GM18517 (cell line): ENCODE results near the gene P2RX4.
"Not testable (repeated sequence)": the region's sequence is repeated elsewhere in the genome, so short reads cannot be mapped to it uniquely, and the experiment has no call there.

Experiments used
- ATAC-seq: cut with Tn5 transposase; IDR thresholded peaks from one replicate; pipeline ENCODE4 v1.9.1; 2021; ENCODE audit warnings: mild to moderate bottlenecking, moderate library complexity; ENCODE audit not compliant: unreplicated experiment

Gene P2RX4

GRCh38 chr12:121239351-121240061, 29.6 kb downstream of the P2RX4 start:
- no peak for ATAC-seq

GRCh38 chr12:121240062-121240420, 30.1 kb downstream of the P2RX4 start:
- no peak for ATAC-seq

GRCh38 chr12:121240484-121241101, 30.7 kb downstream of the P2RX4 start:
- no peak for ATAC-seq

- ATAC-seq, result no peak
These were observed 31.4 kb downstream of the P2RX4 start for GRCh38 chr12:121241156-121241970.

GRCh38 chr12:121245031-121245430, 35.1 kb downstream of the P2RX4 start:
- no peak for ATAC-seq

- ATAC-seq, result no peak
These were observed 36.0 kb downstream of the P2RX4 start for GRCh38 chr12:121245951-121246350.

GRCh38 chr12:121246893-121247557, 37.1 kb downstream of the P2RX4 start:
- ATAC-seq, result no peak

- peak; percentile 85 for ATAC-seq
These were observed 38.7 kb downstream of the P2RX4 start for GRCh38 chr12:121248622-121249021.

- ATAC-seq, result no peak
These were observed 40.4 kb downstream of the P2RX4 start for GRCh38 chr12:121250359-121250758.

- no peak for ATAC-seq
These were observed 41.9 kb downstream of the P2RX4 start for GRCh38 chr12:121251838-121252237.

GRCh38 chr12:121252712-121253345, 42.9 kb downstream of the P2RX4 start:
- no peak for ATAC-seq

- no peak for ATAC-seq
These were observed 43.9 kb downstream of the P2RX4 start for GRCh38 chr12:121253638-121254335.

- ATAC-seq, result no peak
These were observed 45.5 kb downstream of the P2RX4 start for GRCh38 chr12:121255433-121255832.

GRCh38 chr12:121257704-121258449, 47.9 kb downstream of the P2RX4 start:
- not testable (repeated sequence) for ATAC-seq

GRCh38 chr12:121259074-121259473, 49.1 kb downstream of the P2RX4 start:
- ATAC-seq, result no peak

GRCh38 chr12:121260091-121260490, 50.2 kb downstream of the P2RX4 start:
- ATAC-seq, result no peak

GRCh38 chr12:121261398-121261797, 51.5 kb downstream of the P2RX4 start:
- no peak for ATAC-seq

GRCh38 chr12:121263206-121263935, 53.4 kb downstream of the P2RX4 start:
- no peak for ATAC-seq

- ATAC-seq, result no peak
These were observed 54.2 kb downstream of the P2RX4 start for GRCh38 chr12:121264135-121264534.
